Fibroblast of the aortic adventitia (primary cell): ENCODE results near the gene PDE1C. TPM values are rescaled to one million over a fixed set of nuclear protein-coding genes. Genes with fewer than 3 reads are reported as not detected.
"Not testable (repeated sequence)": the region's sequence is repeated elsewhere in the genome, so short reads cannot be mapped to it uniquely, and the experiment has no call there.

Experiments used
- DNase-seq: peaks from one replicate; pipeline ENCODE4 v3.0.0-alpha.2; 2010; ENCODE audit warnings: low read depth
- H3K4me3 ChIP-seq: 2 replicates; pipeline ENCODE4 v1.5.1; 2011; ENCODE audit warnings: low read depth, mild to moderate bottlenecking, control low read depth, low read length, moderate library complexity
- total RNA-seq: library from RNA; depleted of rRNA; stranded (reverse); fragments of >200 nt; gene quantifications from 2 replicates; pipeline ENCODE4 v1.2.3, GENCODE V29; 2012; ENCODE audit warnings: low replicate concordance
- TF ChIP-seq, protein P1 (sequence below): IDR thresholded peaks from 2 replicates; pipeline ENCODE4 v1.5.1; 2011; ENCODE audit warnings: mild to moderate bottlenecking, low read length, control low read depth, inconsistent platforms; ENCODE audit not compliant: insufficient read depth

Gene PDE1C
- total RNA-seq, 1 donor: 7.4 TPM

- no peak overlapping the region for H3K4me3 ChIP-seq
- TF ChIP-seq, protein P1, sequence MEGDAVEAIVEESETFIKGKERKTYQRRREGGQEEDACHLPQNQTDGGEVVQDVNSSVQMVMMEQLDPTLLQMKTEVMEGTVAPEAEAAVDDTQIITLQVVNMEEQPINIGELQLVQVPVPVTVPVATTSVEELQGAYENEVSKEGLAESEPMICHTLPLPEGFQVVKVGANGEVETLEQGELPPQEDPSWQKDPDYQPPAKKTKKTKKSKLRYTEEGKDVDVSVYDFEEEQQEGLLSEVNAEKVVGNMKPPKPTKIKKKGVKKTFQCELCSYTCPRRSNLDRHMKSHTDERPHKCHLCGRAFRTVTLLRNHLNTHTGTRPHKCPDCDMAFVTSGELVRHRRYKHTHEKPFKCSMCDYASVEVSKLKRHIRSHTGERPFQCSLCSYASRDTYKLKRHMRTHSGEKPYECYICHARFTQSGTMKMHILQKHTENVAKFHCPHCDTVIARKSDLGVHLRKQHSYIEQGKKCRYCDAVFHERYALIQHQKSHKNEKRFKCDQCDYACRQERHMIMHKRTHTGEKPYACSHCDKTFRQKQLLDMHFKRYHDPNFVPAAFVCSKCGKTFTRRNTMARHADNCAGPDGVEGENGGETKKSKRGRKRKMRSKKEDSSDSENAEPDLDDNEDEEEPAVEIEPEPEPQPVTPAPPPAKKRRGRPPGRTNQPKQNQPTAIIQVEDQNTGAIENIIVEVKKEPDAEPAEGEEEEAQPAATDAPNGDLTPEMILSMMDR: no peak
- DNase-seq: no peak
These were observed 7.6 kb upstream of the PDE1C start for GRCh38 chr7:32077806-32078205.

DNA sequence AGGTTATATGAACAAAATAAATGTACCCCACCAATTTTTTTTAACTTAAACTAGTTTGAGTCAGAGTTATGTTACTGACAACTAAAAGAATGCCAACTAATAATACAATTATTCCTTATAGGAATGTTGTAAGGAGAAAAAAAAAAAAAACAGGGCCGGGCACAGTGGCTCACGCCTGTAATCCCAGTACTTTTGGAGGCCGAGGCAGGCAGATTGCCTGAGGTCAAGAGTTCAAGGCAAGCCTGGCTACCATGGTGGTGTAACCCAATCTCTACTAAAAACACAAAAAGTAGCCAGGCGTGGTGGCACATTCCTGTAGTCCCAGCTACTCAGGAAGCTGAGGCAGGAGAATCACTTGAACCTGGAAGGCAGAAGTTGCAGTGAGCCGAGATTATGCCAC lies 6.6 kb upstream of the PDE1C start:
- DNase-seq, H3K4me3 ChIP-seq: not testable (repeated sequence)

GRCh38 chr7:32075612-32076011 lies 5.4 kb upstream of the PDE1C start:
- TF ChIP-seq, protein P1: no peak
- no peak for DNase-seq
- no peak overlapping the region for H3K4me3 ChIP-seq

DNA sequence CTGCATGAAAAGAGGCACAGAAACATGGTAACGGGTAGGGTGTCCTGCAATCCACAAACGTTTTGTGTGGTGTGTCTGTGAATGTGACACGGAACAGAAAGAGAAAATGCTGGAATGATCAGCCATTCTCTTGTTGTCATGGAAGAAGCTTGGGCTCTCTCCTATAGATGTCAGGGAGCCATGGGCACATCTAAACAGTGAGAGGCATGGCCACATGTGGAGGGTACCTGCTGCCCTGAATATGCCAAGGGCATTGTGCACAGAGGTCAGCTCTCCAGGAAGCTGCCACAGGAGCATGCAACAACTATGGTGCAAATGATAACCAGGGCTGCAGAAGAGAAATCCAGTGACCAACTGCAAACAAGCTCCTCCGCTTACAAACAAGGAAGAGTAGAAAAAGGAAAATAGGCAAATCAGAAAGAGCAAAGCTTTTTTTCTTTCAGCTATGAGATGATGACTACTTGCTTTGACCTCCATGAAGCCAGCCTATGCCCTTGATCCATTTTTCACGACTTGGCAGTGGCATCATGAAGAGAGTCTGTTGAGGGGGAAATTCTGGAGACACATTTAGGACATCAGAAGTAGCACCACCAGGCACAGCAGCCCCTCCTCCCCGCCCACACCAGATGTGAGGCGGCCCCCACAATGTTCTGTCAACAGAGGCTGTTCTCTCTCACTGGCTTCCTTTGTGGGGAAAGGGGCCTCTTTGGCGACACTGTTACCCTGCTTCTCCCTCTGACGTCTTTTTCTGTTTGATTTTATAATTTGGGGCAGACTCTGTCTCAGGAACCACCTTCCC lies 4.8 kb upstream of the PDE1C start:
- TF ChIP-seq, protein P1: no peak
- H3K4me3 ChIP-seq: no peak overlapping the region
- no peak for DNase-seq

DNA sequence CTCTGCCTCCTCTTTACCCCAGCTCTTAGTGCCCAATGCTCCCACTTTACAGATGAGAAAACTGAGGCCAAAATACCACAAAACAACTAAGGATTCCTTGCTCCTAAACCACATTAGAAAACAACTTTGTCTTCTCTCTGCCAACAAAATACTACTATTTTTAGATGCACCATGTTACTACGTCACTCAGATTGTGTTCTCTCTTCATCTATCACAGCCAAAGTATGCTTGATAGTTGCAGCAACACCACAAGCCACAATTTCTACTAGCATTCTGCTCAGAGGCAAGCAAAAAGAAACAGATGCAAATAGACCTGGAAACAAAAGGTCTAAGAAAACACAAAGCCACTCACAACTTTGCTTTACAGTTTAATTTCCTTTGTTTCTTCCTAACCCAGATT lies 3.3 kb upstream of the PDE1C start:
- DNase-seq: peak; percentile 26
- H3K4me3 ChIP-seq: no peak overlapping the region
- TF ChIP-seq, protein P1: no peak

DNA sequence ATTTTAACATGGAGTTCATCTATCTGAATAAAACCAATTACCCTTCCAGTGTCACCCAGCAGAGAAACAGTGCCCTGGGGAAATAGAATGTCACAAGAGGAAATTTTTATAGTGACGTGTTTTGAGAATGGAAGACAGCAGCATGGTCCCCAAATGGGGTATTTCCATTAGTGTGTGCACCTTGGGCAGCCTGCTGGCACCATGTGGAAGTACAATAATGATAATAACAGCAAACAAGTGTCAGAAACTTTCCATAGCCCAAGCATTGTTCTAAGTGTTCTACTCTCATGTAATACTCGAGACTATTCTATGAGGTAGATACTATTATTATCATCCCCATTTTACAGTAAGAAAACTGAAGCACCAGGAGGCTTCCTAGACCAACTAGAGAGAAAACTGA lies 2.2 kb upstream of the PDE1C start:
- DNase-seq: no peak
- H3K4me3 ChIP-seq: no peak overlapping the region
- TF ChIP-seq, protein P1: peak; percentile 8

GRCh38 chr7:32071466-32072091 lies 1.4 kb upstream of the PDE1C start:
- H3K4me3 ChIP-seq: peak overlapping the region; percentile 60
- DNase-seq: no peak
- TF ChIP-seq, protein P1: no peak
